ENCODE measurements around the gene CFAP65. TPM values are rescaled to one million over a fixed set of nuclear protein-coding genes. Genes with fewer than 3 reads are reported as not detected.

The CFAP65 gene
- total and polyA plus RNA-seq, 2 of the 13 experiments (the other 11 are each of a cell fraction or from before 2014, with no cell fraction given): 0.05 TPM; not detected in 1

DNA sequence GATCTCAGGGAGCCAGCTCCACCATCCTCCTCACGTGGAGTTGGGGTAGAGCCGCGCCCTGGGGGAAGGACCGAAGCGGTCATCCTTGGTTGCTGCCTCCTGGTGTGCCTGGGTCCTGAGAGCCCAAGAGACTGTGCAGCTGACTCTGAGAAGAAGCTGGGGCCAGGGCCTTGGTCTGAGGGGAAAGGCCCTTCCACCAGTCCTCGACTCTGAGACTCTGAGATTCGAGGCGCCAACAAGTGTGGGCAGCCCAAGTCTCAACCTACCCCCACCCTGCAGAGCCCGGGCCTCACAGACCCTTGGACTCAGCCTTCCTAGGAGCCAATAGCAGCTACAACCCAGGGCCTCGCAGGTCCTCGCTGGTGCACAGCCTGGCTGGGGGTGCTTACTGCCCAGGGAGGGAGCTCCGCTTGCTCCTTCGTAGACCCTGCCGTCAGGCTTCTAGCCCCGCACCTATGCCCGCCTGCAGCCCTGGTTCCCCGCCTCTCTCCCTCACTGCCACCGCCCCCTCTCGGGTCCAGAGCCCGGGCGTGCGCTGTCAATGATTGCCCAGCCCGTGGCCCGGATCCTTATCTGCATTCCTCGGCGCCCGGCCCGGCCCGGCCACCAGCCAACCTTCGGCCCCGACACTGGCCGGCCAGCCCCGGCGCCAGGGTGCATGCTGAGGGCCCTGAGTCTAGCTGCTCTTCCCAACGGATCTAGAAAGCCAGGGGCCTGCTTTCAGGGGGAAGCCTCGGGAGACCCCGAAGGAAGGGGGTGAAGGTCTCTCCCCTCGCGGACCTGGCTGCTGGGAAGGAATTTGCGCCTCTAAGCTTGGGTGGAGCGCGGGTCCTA is 17.4 kb upstream of the CFAP65 start (continued):
- TF ChIP-seq TFAP4 (IDR thresholded peaks at IDR 0.05; ENCODE audit: borderline replicate concordance, low read depth): peak; percentile 68
- TF ChIP-seq TBX2 (CRISPR knock-in tag; IDR thresholded peaks at IDR 0.05; ENCODE audit: borderline replicate concordance): peak; percentile 92
- TF ChIP-seq RXRB (CRISPR knock-in tag; IDR thresholded peaks at IDR 0.05; ENCODE audit: borderline replicate concordance): peak; percentile 59; the same call in 1 of the 2 replicates
- peak; percentile 38; the same call in 1 of the 2 replicates for TF ChIP-seq THRA (CRISPR knock-in tag; IDR thresholded peaks at IDR 0.05; ENCODE audit: borderline replicate concordance)
- no peak; the same call in 1 of the 2 replicates for TF ChIP-seq KLF6 (CRISPR knock-in tag; IDR thresholded peaks at IDR 0.05)
- peak; percentile 55; the same call in 1 of the 2 replicates for TF ChIP-seq ZFP91 (CRISPR knock-in tag; IDR thresholded peaks at IDR 0.05; ENCODE audit: borderline replicate concordance)
- TF ChIP-seq NR2F6 (IDR thresholded peaks at IDR 0.05): no peak
- TF ChIP-seq NR2F6 (CRISPR knock-in tag; IDR thresholded peaks at IDR 0.05): peak; percentile 57; the same call in 1 of the 2 replicates
- TF ChIP-seq ETS1 (CRISPR knock-in tag; IDR thresholded peaks at IDR 0.05): 0 out of 2 replicates have a peak, but pooled peaks have one; percentile 17
- TF ChIP-seq ZNF383 (CRISPR knock-in tag; IDR thresholded peaks at IDR 0.05; ENCODE audit: borderline replicate concordance): peak; percentile 84; the same call in 1 of the 2 replicates
- TF ChIP-seq ZNF136 (CRISPR knock-in tag; IDR thresholded peaks at IDR 0.05; ENCODE audit: low read depth): no peak
- TF ChIP-seq SAP130 (CRISPR knock-in tag; IDR thresholded peaks at IDR 0.05; ENCODE audit: low read depth): peak; percentile 85
- TF ChIP-seq, protein P1, sequence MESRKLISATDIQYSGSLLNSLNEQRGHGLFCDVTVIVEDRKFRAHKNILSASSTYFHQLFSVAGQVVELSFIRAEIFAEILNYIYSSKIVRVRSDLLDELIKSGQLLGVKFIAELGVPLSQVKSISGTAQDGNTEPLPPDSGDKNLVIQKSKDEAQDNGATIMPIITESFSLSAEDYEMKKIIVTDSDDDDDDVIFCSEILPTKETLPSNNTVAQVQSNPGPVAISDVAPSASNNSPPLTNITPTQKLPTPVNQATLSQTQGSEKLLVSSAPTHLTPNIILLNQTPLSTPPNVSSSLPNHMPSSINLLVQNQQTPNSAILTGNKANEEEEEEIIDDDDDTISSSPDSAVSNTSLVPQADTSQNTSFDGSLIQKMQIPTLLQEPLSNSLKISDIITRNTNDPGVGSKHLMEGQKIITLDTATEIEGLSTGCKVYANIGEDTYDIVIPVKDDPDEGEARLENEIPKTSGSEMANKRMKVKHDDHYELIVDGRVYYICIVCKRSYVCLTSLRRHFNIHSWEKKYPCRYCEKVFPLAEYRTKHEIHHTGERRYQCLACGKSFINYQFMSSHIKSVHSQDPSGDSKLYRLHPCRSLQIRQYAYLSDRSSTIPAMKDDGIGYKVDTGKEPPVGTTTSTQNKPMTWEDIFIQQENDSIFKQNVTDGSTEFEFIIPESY (CRISPR knock-in tag; IDR thresholded peaks at IDR 0.05): no peak
- TF ChIP-seq, protein P2, sequence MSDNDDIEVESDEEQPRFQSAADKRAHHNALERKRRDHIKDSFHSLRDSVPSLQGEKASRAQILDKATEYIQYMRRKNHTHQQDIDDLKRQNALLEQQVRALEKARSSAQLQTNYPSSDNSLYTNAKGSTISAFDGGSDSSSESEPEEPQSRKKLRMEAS (IDR thresholded peaks at IDR 0.05): peak; percentile 76
- TF ChIP-seq ZNF256 (CRISPR knock-in tag; conservative IDR thresholded peaks at IDR 0.05): peak; percentile 92
- TF ChIP-seq, protein P3, sequence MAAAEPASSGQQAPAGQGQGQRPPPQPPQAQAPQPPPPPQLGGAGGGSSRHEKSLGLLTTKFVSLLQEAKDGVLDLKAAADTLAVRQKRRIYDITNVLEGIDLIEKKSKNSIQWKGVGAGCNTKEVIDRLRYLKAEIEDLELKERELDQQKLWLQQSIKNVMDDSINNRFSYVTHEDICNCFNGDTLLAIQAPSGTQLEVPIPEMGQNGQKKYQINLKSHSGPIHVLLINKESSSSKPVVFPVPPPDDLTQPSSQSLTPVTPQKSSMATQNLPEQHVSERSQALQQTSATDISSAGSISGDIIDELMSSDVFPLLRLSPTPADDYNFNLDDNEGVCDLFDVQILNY (CRISPR knock-in tag; conservative IDR thresholded peaks at IDR 0.05): no peak

All from HepG2 (cell line).